Transverse colon (tissue), 4 donors: ENCODE measurements around the gene DISC1.

Experiments
- CTCF ChIP-seq, 5 experiments: fragments of 200-600 bp in 3 of 5; fragments of 450-650 bp in 2 of 5; sonication (generic) in 3 of 5; IDR thresholded peaks; 1 replicate in 2 of 5; 2 replicates in 3 of 5; pipeline ENCODE4 v1.5.1; 2016 to 2017; ENCODE audit warnings: antibody characterized with exemption in 5 of 5, inconsistent platforms in 3 of 5, mild to moderate bottlenecking in 2 of 5, moderate library complexity in 1 of 5
- EP300 ChIP-seq: sonication (generic); formaldehyde crosslinking; IDR thresholded peaks from one replicate; pipeline ENCODE4 v1.6.1; 2017; ENCODE audit warnings: antibody characterized with exemption, low read depth
- POLR2A ChIP-seq: fragments of 450-650 bp; IDR thresholded peaks from one replicate; pipeline ENCODE4 v1.6.1; 2016; ENCODE audit warnings: antibody characterized with exemption, mild to moderate bottlenecking, moderate library complexity
- POLR2AphosphoS5 ChIP-seq, 3 donors: sonication (generic); formaldehyde crosslinking; IDR thresholded peaks; one replicate each; pipeline ENCODE4 v1.6.1; 2016; ENCODE audit warnings: antibody characterized with exemption in 3 of 3

- TF ChIP-seq CTCF (IDR thresholded peaks at IDR 0.05) (no peak), POLR2A (no peak), POLR2AphosphoS5 (IDR thresholded peaks at IDR 0.05) (no peak), EP300 (no peak)
These were observed 169.6 kb downstream of the DISC1 start for GRCh38 chr1:231796141-231796540.
